Tibial nerve (tissue), 4 donors: ENCODE data around the gene TMEM176A. TPM values are rescaled to one million over a fixed set of nuclear protein-coding genes. Genes with fewer than 3 reads are reported as not detected.

Source experiments
- DNase-seq, 2 donors: peaks; one replicate each; pipeline ENCODE4 v3.0.0-alpha.2; 2019; ENCODE audit warnings: low spot score in 2 of 2
- H3K27ac ChIP-seq, 4 donors: fragments of 200-600 bp; sonication (generic) in 3 of 4; one replicate each; pipeline ENCODE4 v1.5.1; 2017 to 2019; ENCODE audit warnings: mild to moderate bottlenecking in 1 of 4
- H3K27me3 ChIP-seq, 2 donors: fragments of 200-600 bp; sonication (generic) in 1 of 2; one replicate each; pipeline versions ENCODE4 v1.5.1 to v1.6.0; 2017 to 2019
- H3K36me3 ChIP-seq, 3 donors: fragments of 200-600 bp; sonication (generic); one replicate each; pipeline ENCODE4 v1.5.1; 2018 to 2019
- H3K4me1 ChIP-seq, 4 donors: fragments of 200-600 bp; sonication (generic) in 3 of 4; one replicate each; pipeline ENCODE4 v1.5.1; 2017 to 2019
- H3K4me3 ChIP-seq, 4 donors: fragments of 200-600 bp; sonication (generic) in 3 of 4; one replicate each; pipeline ENCODE4 v1.5.1; 2017 to 2019; ENCODE audit warnings: mild to moderate bottlenecking in 1 of 4, moderate library complexity in 1 of 4
- H3K9me3 ChIP-seq, 4 donors: fragments of 200-600 bp; sonication (generic) in 3 of 4; one replicate each; pipeline ENCODE4 v1.5.1; 2017 to 2019
- CTCF ChIP-seq, 5 experiments: fragments of 200-600 bp in 3 of 5; fragments of 450-650 bp in 2 of 5; sonication (generic) in 3 of 5; IDR thresholded peaks; one replicate each; pipeline ENCODE4 v1.5.1; 2016 to 2019; ENCODE audit warnings: antibody characterized with exemption in 5 of 5, mild to moderate bottlenecking in 3 of 5, moderate library complexity in 2 of 5
- EP300 ChIP-seq, 2 donors: sonication (generic); formaldehyde crosslinking; IDR thresholded peaks; one replicate each; pipeline ENCODE4 v1.6.1; 2017; ENCODE audit warnings: antibody characterized with exemption in 2 of 2, mild to moderate bottlenecking in 1 of 2
- POLR2A ChIP-seq, 2 donors: fragments of 450-650 bp; IDR thresholded peaks; one replicate each; pipeline ENCODE4 v1.6.1; 2017; ENCODE audit warnings: antibody characterized with exemption in 2 of 2, mild to moderate bottlenecking in 2 of 2, moderate library complexity in 2 of 2
- WGBS, 2 donors: methylation state at CpG; one replicate each; pipeline ENCODE4 v1.1.5; 2018; 5-methylcytosine and 5-hydroxymethylcytosine counted together
- total RNA-seq, 4 donors: library from RNA; depleted of rRNA; stranded (reverse); fragments of >200 nt; gene quantifications; one replicate each; pipeline ENCODE4 v1.1.0, GENCODE V29; 2016

Gene TMEM176A
- total RNA-seq, 4 donors from 2014 or later, result 21.8 to 62.4 (median 36.1) TPM

- no peak for TF ChIP-seq POLR2A (IDR thresholded peaks at IDR 0.05)
- TF ChIP-seq CTCF (IDR thresholded peaks at IDR 0.05), result peak in 1 of 5 experiments; percentile 35
- TF ChIP-seq EP300 (IDR thresholded peaks at IDR 0.05), result no peak
- Histone ChIP-seq H3K4me1 (peaks cover 0 to 3% (median 0%) of the 10 kb centered on the region in 4 donors), H3K4me3 (no peak overlapping the region), H3K36me3 (no peaks in the 10 kb centered on the region), H3K9me3 (no peaks in the 10 kb centered on the region), H3K27me3 (no peaks in the 10 kb centered on the region), H3K27ac (peak overlapping the region in 2 of 4 donors; percentile 24 to 29)
- 50 to 70% methylated on average over 4 of the region's 4 CpGs for WGBS, 2 donors
- DNase-seq, result no peak
These were observed 45.0 kb upstream of the TMEM176A start for GRCh38 chr7:150755473-150756099.

- 73 to 77% methylated on average over 3 of the region's 3 CpGs for WGBS, 2 donors
- no peaks in the 10 kb centered on the region for H3K27me3 ChIP-seq
- H3K4me1 ChIP-seq, result peaks cover 0 to 3% (median 0%) of the 10 kb centered on the region in 4 donors
- H3K9me3 ChIP-seq, result no peaks in the 10 kb centered on the region
- no peak for TF ChIP-seq EP300 (IDR thresholded peaks at IDR 0.05)
- no peak for TF ChIP-seq POLR2A (IDR thresholded peaks at IDR 0.05)
- TF ChIP-seq CTCF (IDR thresholded peaks at IDR 0.05), result no peak
- no peak for DNase-seq
- no peak overlapping the region for H3K4me3 ChIP-seq
- peak overlapping the region in 2 of 4 donors; percentile 24 to 29 for H3K27ac ChIP-seq
- H3K36me3 ChIP-seq, result no peaks in the 10 kb centered on the region
These were observed 44.4 kb upstream of the TMEM176A start for GRCh38 chr7:150756166-150756565.

GRCh38 chr7:150756858-150757257 is 43.7 kb upstream of the TMEM176A start:
- Histone ChIP-seq H3K27ac (no peak overlapping the region), H3K36me3 (no peaks in the 10 kb centered on the region), H3K9me3 (no peaks in the 10 kb centered on the region), H3K4me3 (no peak overlapping the region), H3K27me3 (no peaks in the 10 kb centered on the region), H3K4me1 (peaks cover 0 to 3% (median 0%) of the 10 kb centered on the region in 4 donors)
- TF ChIP-seq CTCF (IDR thresholded peaks at IDR 0.05) (peak in 4 of 5 experiments; percentile 14 to 35 (median 30)), EP300 (IDR thresholded peaks at IDR 0.05) (no peak)
- WGBS, 2 donors, result 35 to 38% methylated on average over 1 of the region's 1 CpG
- no peak for DNase-seq

- DNase-seq, result no peak
- TF ChIP-seq CTCF (IDR thresholded peaks at IDR 0.05) (no peak), EP300 (IDR thresholded peaks at IDR 0.05) (no peak), POLR2A (IDR thresholded peaks at IDR 0.05) (no peak)
- Histone ChIP-seq H3K4me1 (no peaks in the 10 kb centered on the region), H3K36me3 (no peaks in the 10 kb centered on the region), H3K4me3 (no peak overlapping the region), H3K27me3 (no peaks in the 10 kb centered on the region), H3K27ac (no peak overlapping the region), H3K9me3 (no peaks in the 10 kb centered on the region)
- 43% methylated on average over 1 of the region's 1 CpG for WGBS, 2 donors
These were observed 41.1 kb upstream of the TMEM176A start for GRCh38 chr7:150759479-150759878.

GRCh38 chr7:150766334-150766709 is 34.2 kb upstream of the TMEM176A start:
- Histone ChIP-seq H3K4me1 (no peaks in the 10 kb centered on the region), H3K27me3 (no peaks in the 10 kb centered on the region), H3K4me3 (no peak overlapping the region), H3K9me3 (no peaks in the 10 kb centered on the region), H3K27ac (no peak overlapping the region), H3K36me3 (no peaks in the 10 kb centered on the region)
- TF ChIP-seq POLR2A (IDR thresholded peaks at IDR 0.05) (no peak), CTCF (IDR thresholded peaks at IDR 0.05) (no peak), EP300 (IDR thresholded peaks at IDR 0.05) (no peak)
- no peak for DNase-seq
